Measurements from ENCODE around the gene SCO1.

SCO1 gene

GRCh38 chr17:10664571-10664970, 32.8 kb downstream of the SCO1 start:
- H2AFZ ChIP-seq (ENCODE audit: low read length): no peak overlapping the region
- H3K27me3 ChIP-seq (ENCODE audit: insufficient read depth, low read length): no peaks in the 10 kb centered on the region
- no peak overlapping the region for H3K27ac ChIP-seq (ENCODE audit: low read depth, low read length, poor library complexity, severe bottlenecking)

GRCh38 chr17:10663231-10663630, 34.1 kb downstream of the SCO1 start:
- no peaks in the 10 kb centered on the region for H3F3A ChIP-seq (ENCODE audit: insufficient read depth, low read length)
- H3K9ac ChIP-seq (ENCODE audit: low read length): no peak overlapping the region
- no peaks in the 10 kb centered on the region for H3K9me3 ChIP-seq (ENCODE audit: low read length)

More at GRCh38 chr17:10664571-10664970, 32.8 kb downstream of the SCO1 start:
- Histone ChIP-seq H3F3A (ENCODE audit: insufficient read depth, low read length) (no peaks in the 10 kb centered on the region), H3K9ac (ENCODE audit: low read length) (no peak overlapping the region), H3K4me2 (ENCODE audit: low read length) (no peak overlapping the region), H3K36me3 (ENCODE audit: insufficient read depth, low read length) (no peaks in the 10 kb centered on the region), H3K4me1 (ENCODE audit: insufficient read depth, low read length, severe bottlenecking) (no peaks in the 10 kb centered on the region), H4K20me1 (ENCODE audit: insufficient read depth, low read length) (no peaks in the 10 kb centered on the region), H3K4me3 (ENCODE audit: low read depth, low read length, poor library complexity, severe bottlenecking) (no peak overlapping the region), H3K79me2 (ENCODE audit: insufficient read depth, low read length) (no peaks in the 10 kb centered on the region), H3K9me2 (ENCODE audit: low read depth, low read length) (no peaks in the 10 kb centered on the region), H3K9me3 (ENCODE audit: low read length) (no peaks in the 10 kb centered on the region)
- TF ChIP-seq EZH2 (IDR thresholded peaks at IDR 0.05; ENCODE audit: borderline replicate concordance, low read length): no peak
- TF ChIP-seq CTCF (IDR thresholded peaks at IDR 0.05; ENCODE audit: low read length): no peak

GRCh38 chr17:10661437-10661836, 35.9 kb downstream of the SCO1 start:
- Histone ChIP-seq H3F3A (ENCODE audit: insufficient read depth, low read length) (no peaks in the 10 kb centered on the region), H3K27ac (ENCODE audit: low read depth, low read length, poor library complexity, severe bottlenecking) (no peak overlapping the region), H3K4me1 (ENCODE audit: insufficient read depth, low read length, severe bottlenecking) (no peaks in the 10 kb centered on the region), H3K4me2 (ENCODE audit: low read length) (no peak overlapping the region), H2AFZ (ENCODE audit: low read length) (no peak overlapping the region), H3K9me2 (ENCODE audit: low read depth, low read length) (no peaks in the 10 kb centered on the region), H3K36me3 (ENCODE audit: insufficient read depth, low read length) (no peaks in the 10 kb centered on the region), H4K20me1 (ENCODE audit: insufficient read depth, low read length) (no peaks in the 10 kb centered on the region), H3K79me2 (ENCODE audit: insufficient read depth, low read length) (no peaks in the 10 kb centered on the region), H3K4me3 (ENCODE audit: low read depth, low read length, poor library complexity, severe bottlenecking) (no peak overlapping the region), H3K9me3 (ENCODE audit: low read length) (no peaks in the 10 kb centered on the region), H3K27me3 (ENCODE audit: insufficient read depth, low read length) (no peaks in the 10 kb centered on the region), H3K9ac (ENCODE audit: low read length) (no peak overlapping the region)
- no peak for TF ChIP-seq CTCF (IDR thresholded peaks at IDR 0.05; ENCODE audit: low read length)
- TF ChIP-seq EZH2 (IDR thresholded peaks at IDR 0.05; ENCODE audit: borderline replicate concordance, low read length): no peak

More at GRCh38 chr17:10663231-10663630, 34.1 kb downstream of the SCO1 start:
- TF ChIP-seq EZH2 (IDR thresholded peaks at IDR 0.05; ENCODE audit: borderline replicate concordance, low read length): no peak
- TF ChIP-seq CTCF (IDR thresholded peaks at IDR 0.05; ENCODE audit: low read length): no peak
- no peaks in the 10 kb centered on the region for H3K79me2 ChIP-seq (ENCODE audit: insufficient read depth, low read length)
- H3K4me3 ChIP-seq (ENCODE audit: low read depth, low read length, poor library complexity, severe bottlenecking): no peak overlapping the region
- no peaks in the 10 kb centered on the region for H4K20me1 ChIP-seq (ENCODE audit: insufficient read depth, low read length)
- no peaks in the 10 kb centered on the region for H3K9me2 ChIP-seq (ENCODE audit: low read depth, low read length)
- no peak overlapping the region for H3K4me2 ChIP-seq (ENCODE audit: low read length)
- no peak overlapping the region for H2AFZ ChIP-seq (ENCODE audit: low read length)
- no peaks in the 10 kb centered on the region for H3K27me3 ChIP-seq (ENCODE audit: insufficient read depth, low read length)
- no peak overlapping the region for H3K27ac ChIP-seq (ENCODE audit: low read depth, low read length, poor library complexity, severe bottlenecking)
- H3K4me1 ChIP-seq (ENCODE audit: insufficient read depth, low read length, severe bottlenecking): no peaks in the 10 kb centered on the region
- no peaks in the 10 kb centered on the region for H3K36me3 ChIP-seq (ENCODE audit: insufficient read depth, low read length)
